ENCODE results near the gene MSANTD1. TPM values are rescaled to one million over a fixed set of nuclear protein-coding genes. Genes with fewer than 3 reads are reported as not detected.
A peak's percentile ranks its signal among the peaks of the same experiment; 100 is the strongest.

The MSANTD1 gene
- total and polyA plus RNA-seq, 9 donors: 0.15 to 1.4 (median 0.87) TPM

- no peak for TF ChIP-seq EP300 (IDR thresholded peaks at IDR 0.05)
- TF ChIP-seq, protein P1, sequence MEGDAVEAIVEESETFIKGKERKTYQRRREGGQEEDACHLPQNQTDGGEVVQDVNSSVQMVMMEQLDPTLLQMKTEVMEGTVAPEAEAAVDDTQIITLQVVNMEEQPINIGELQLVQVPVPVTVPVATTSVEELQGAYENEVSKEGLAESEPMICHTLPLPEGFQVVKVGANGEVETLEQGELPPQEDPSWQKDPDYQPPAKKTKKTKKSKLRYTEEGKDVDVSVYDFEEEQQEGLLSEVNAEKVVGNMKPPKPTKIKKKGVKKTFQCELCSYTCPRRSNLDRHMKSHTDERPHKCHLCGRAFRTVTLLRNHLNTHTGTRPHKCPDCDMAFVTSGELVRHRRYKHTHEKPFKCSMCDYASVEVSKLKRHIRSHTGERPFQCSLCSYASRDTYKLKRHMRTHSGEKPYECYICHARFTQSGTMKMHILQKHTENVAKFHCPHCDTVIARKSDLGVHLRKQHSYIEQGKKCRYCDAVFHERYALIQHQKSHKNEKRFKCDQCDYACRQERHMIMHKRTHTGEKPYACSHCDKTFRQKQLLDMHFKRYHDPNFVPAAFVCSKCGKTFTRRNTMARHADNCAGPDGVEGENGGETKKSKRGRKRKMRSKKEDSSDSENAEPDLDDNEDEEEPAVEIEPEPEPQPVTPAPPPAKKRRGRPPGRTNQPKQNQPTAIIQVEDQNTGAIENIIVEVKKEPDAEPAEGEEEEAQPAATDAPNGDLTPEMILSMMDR (IDR thresholded peaks at IDR 0.05): no peak
- TF ChIP-seq POLR2A (IDR thresholded peaks at IDR 0.05): no peak
- no peak overlapping the region for H3K27ac ChIP-seq
- WGBS, 3 donors: 93% methylated on average over 5 of the region's 5 CpGs
- H3K4me3 ChIP-seq: no peak overlapping the region
- H3K9me3 ChIP-seq: no peaks in the 10 kb centered on the region
- no peaks in the 10 kb centered on the region for H3K36me3 ChIP-seq
- intact Hi-C loops (cut with DNase I): no loop called here
- peaks cover 2% of the 10 kb centered on the region for H3K4me1 ChIP-seq (ENCODE audit: insufficient read depth)
- no peaks in the 10 kb centered on the region for H3K27me3 ChIP-seq
- DNase-seq: peak in 1 of 5 donors; percentile 1
Measured at GRCh38 chr4:3207531-3208037, 41.4 kb upstream of the MSANTD1 start.

DNA sequence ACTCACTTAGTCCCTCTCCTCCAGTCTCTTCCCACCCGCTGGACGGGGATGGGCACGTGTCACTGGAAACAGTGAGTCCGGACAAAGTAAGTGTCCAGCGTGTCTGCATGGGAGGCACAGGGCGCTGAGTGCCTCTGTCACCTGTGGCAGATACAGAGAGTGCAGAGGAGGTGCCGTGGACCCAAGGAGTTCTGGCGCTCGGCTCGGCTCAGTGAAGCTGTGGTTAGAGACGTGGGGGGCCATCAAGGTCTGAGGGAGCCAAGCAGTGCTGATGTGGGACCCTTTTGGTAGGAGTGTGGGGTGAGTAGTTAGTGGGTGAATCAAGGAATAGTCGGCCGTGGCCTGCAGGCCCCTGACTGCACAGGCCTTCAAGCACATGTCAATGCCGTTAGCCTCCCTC lies 40.1 kb upstream of the MSANTD1 start:
- Histone ChIP-seq H3K9me3 (no peaks in the 10 kb centered on the region), H3K36me3 (no peaks in the 10 kb centered on the region), H3K4me1 (ENCODE audit: insufficient read depth) (no peaks in the 10 kb centered on the region), H3K4me3 (no peak overlapping the region), H3K27ac (no peak overlapping the region), H3K27me3 (no peaks in the 10 kb centered on the region)
- intact Hi-C loops (cut with DNase I): no loop called here
- TF ChIP-seq EP300 (IDR thresholded peaks at IDR 0.05) (no peak), POLR2A (IDR thresholded peaks at IDR 0.05) (no peak)
- TF ChIP-seq, protein P1 (IDR thresholded peaks at IDR 0.05): no peak
- peak in 2 of 5 donors; percentile 16 to 19 for DNase-seq
- WGBS, 3 donors: 94 to 96% (median 95%) methylated on average over 14 of the region's 14 CpGs

GRCh38 chr4:3209551-3210325 lies 39.2 kb upstream of the MSANTD1 start:
- peak in 1 of 5 donors; percentile 5 for DNase-seq
- intact Hi-C loops (cut with DNase I): no loop called here
- Histone ChIP-seq H3K36me3 (no peaks in the 10 kb centered on the region), H3K9me3 (no peaks in the 10 kb centered on the region), H3K4me1 (ENCODE audit: insufficient read depth) (no peaks in the 10 kb centered on the region), H3K4me3 (no peak overlapping the region), H3K27ac (no peak overlapping the region), H3K27me3 (no peaks in the 10 kb centered on the region)
- 93 to 96% (median 96%) methylated on average over 17 of the region's 17 CpGs for whole genome bisulfite sequencing, 3 donors
- TF ChIP-seq EP300 (IDR thresholded peaks at IDR 0.05) (no peak), POLR2A (IDR thresholded peaks at IDR 0.05) (no peak)
- TF ChIP-seq, protein P1 (IDR thresholded peaks at IDR 0.05): no peak

- TF ChIP-seq, protein P1 (IDR thresholded peaks at IDR 0.05): no peak
- no peak for TF ChIP-seq POLR2A (IDR thresholded peaks at IDR 0.05)
- TF ChIP-seq EP300 (IDR thresholded peaks at IDR 0.05): no peak
Measured at GRCh38 chr4:3210467-3210866, 38.5 kb upstream of the MSANTD1 start.

More at GRCh38 chr4:3210467-3210866, 38.5 kb upstream of the MSANTD1 start:
- intact Hi-C loops (cut with DNase I): no loop called here
- peak in 2 of 5 donors; percentile 8 to 16 for DNase-seq
- no peaks in the 10 kb centered on the region for H3K36me3 ChIP-seq
- no peaks in the 10 kb centered on the region for H3K27me3 ChIP-seq
- no peaks in the 10 kb centered on the region for H3K4me1 ChIP-seq (ENCODE audit: insufficient read depth)
- no peaks in the 10 kb centered on the region for H3K9me3 ChIP-seq
- H3K4me3 ChIP-seq: no peak overlapping the region
- WGBS, 3 donors: 90 to 97% (median 96%) methylated on average over 6 of the region's 6 CpGs
- H3K27ac ChIP-seq: no peak overlapping the region

Measured in ovary (tissue), 9 donors.